Fibroblast of lung (primary cell): Measurements from ENCODE around the gene GOLGA1. TPM values are rescaled to one million over a fixed set of nuclear protein-coding genes. Genes with fewer than 3 reads are reported as not detected.

Source experiments
- DNase-seq, 2 donors: peaks; one replicate each; pipeline versions ENCODE4 v3.0.0 to v3.0.0-alpha.2; 2010; ENCODE audit warnings: low read depth in 2 of 2
- H2AFZ ChIP-seq: 2 replicates; pipeline ENCODE4 v1.5.1; 2012; ENCODE audit warnings: low read length, control low read depth, inconsistent platforms
- H3K27ac ChIP-seq: 2 replicates; pipeline ENCODE4 v1.5.1; 2011; ENCODE audit warnings: low read length, control low read depth; ENCODE audit not compliant: insufficient read depth
- H3K27me3 ChIP-seq: 2 replicates; pipeline ENCODE4 v1.5.1; 2011; ENCODE audit warnings: mild to moderate bottlenecking, low read length; ENCODE audit not compliant: control insufficient read depth, insufficient read depth
- H3K36me3 ChIP-seq: 2 replicates; pipeline ENCODE4 v1.5.1; 2011; ENCODE audit warnings: low read length; ENCODE audit not compliant: control insufficient read depth, insufficient read depth
- H3K4me1 ChIP-seq: 2 replicates; pipeline ENCODE4 v1.5.1; 2011; ENCODE audit warnings: low read length; ENCODE audit not compliant: control insufficient read depth, insufficient read depth; ENCODE audit errors: extremely low read depth
- H3K4me2 ChIP-seq: 2 replicates; pipeline ENCODE4 v1.5.1; 2011; ENCODE audit warnings: low read length, control low read depth; ENCODE audit not compliant: insufficient read depth; ENCODE audit errors: extremely low read depth
- H3K4me3 ChIP-seq, 4 experiments: fragments of 200-600 bp in 1 of 4; sonication (generic) in 1 of 4; replicated peaks in 1 of 4; 2 replicates each; pipeline ENCODE4 v1.5.1; 2011 to 2016; ENCODE audit warnings: low read length in 4 of 4, low read depth in 3 of 4, mild to moderate bottlenecking in 3 of 4, control low read depth in 2 of 4, inconsistent platforms in 1 of 4, mixed read lengths in 1 of 4; ENCODE audit not compliant: insufficient read depth in 1 of 4; ENCODE audit errors: control extremely low read depth in 1 of 4
- H3K79me2 ChIP-seq: 2 replicates; pipeline ENCODE4 v1.5.1; 2012; ENCODE audit warnings: mild to moderate bottlenecking, low read length, inconsistent platforms; ENCODE audit not compliant: control insufficient read depth, insufficient read depth
- H3K9ac ChIP-seq: 2 replicates; pipeline ENCODE4 v1.5.1; 2011; ENCODE audit warnings: mild to moderate bottlenecking, low read length, control low read depth; ENCODE audit not compliant: insufficient read depth
- H3K9me3 ChIP-seq: 2 replicates; pipeline ENCODE4 v1.5.1; 2012; ENCODE audit warnings: low read depth, low read length; ENCODE audit not compliant: control insufficient read depth, insufficient read depth
- H4K20me1 ChIP-seq: 2 replicates; pipeline ENCODE4 v1.5.1; 2011; ENCODE audit warnings: low read length; ENCODE audit not compliant: control insufficient read depth, insufficient read depth; ENCODE audit errors: extremely low read depth
- CTCF ChIP-seq, 2 donors: IDR thresholded peaks in 1 of 2; conservative IDR thresholded peaks in 1 of 2; 1 replicate in 1 of 2; 2 replicates in 1 of 2; pipeline ENCODE4 v1.5.1; 2011 to 2012; ENCODE audit warnings: low read length in 2 of 2, control low read depth in 1 of 2, inconsistent platforms in 1 of 2, low read depth in 1 of 2, mild to moderate bottlenecking in 1 of 2
- EZH2 ChIP-seq: IDR thresholded peaks from 2 replicates; pipeline ENCODE4 v1.5.1; 2012; ENCODE audit warnings: low read length, control low read depth, mild to moderate bottlenecking; ENCODE audit errors: missing control alignments
- polyA plus RNA-seq, 2 donors: library from polyadenylated mRNA; depleted of rRNA in 1 of 2; stranded (reverse) in 1 of 2; unstranded in 1 of 2; fragments of >200 nt; gene quantifications; 2 replicates each; pipeline ENCODE4 v1.2.1, GENCODE V29; 2011 to 2012; ENCODE audit warnings: missing spikeins in 1 of 2
- total RNA-seq: library from RNA; depleted of rRNA; stranded (reverse); fragments of >200 nt; gene quantifications from 2 replicates; pipeline ENCODE4 v1.2.1, GENCODE V29; 2014

Gene GOLGA1
- total and polyA plus RNA-seq, 2 donors (not counting 1 experiment from before 2014, with no cell fraction given), result 12.0 to 15.9 TPM

DNA sequence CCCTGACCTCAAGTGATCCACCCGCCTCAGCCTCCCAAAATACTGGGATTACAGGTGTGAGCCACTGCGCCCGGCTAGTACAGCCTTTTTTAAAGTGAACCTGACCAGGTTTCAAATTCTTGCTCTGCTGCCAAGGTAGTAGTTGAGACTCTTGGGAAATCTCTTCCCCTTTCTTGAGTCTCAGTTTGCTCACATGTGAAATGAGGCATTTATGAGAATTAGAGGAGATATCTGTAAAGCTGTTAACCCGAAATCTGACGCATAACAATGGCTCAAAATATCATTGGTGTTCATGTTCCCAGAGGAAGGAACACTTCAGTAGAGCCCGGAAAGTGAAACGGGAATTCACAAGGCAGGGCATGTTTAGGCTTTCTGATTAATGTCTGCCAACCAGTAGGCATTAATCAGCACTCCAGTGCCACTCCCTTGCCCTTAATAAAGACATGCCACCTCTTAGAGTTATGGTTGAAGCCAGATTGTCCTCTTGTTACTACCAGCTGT, 77.5 kb downstream of the GOLGA1 start:
- H3K79me2 ChIP-seq, result peaks cover 39% of the 10 kb centered on the region
- H4K20me1 ChIP-seq, result peaks cover 2% of the 10 kb centered on the region
- H3K4me3 ChIP-seq, result no peak overlapping the region
- DNase-seq, result no peak
- H3K4me2 ChIP-seq, result no peak overlapping the region
- no peak overlapping the region for H3K9ac ChIP-seq
- H3K27ac ChIP-seq, result no peak overlapping the region
- peaks cover 3% of the 10 kb centered on the region for H3K4me1 ChIP-seq
- H2AFZ ChIP-seq, result no peak overlapping the region
- H3K27me3 ChIP-seq, result no peaks in the 10 kb centered on the region
- H3K9me3 ChIP-seq, result no peaks in the 10 kb centered on the region
- H3K36me3 ChIP-seq, result peaks cover 23% of the 10 kb centered on the region
- TF ChIP-seq CTCF (conservative IDR thresholded peaks at IDR 0.05 in 1 of 2, IDR thresholded peaks at IDR 0.05 in 1 of 2; ENCODE audit: low read depth in 1 of 2, low read length in 2 of 2) (no peak), EZH2 (no peak)

DNA sequence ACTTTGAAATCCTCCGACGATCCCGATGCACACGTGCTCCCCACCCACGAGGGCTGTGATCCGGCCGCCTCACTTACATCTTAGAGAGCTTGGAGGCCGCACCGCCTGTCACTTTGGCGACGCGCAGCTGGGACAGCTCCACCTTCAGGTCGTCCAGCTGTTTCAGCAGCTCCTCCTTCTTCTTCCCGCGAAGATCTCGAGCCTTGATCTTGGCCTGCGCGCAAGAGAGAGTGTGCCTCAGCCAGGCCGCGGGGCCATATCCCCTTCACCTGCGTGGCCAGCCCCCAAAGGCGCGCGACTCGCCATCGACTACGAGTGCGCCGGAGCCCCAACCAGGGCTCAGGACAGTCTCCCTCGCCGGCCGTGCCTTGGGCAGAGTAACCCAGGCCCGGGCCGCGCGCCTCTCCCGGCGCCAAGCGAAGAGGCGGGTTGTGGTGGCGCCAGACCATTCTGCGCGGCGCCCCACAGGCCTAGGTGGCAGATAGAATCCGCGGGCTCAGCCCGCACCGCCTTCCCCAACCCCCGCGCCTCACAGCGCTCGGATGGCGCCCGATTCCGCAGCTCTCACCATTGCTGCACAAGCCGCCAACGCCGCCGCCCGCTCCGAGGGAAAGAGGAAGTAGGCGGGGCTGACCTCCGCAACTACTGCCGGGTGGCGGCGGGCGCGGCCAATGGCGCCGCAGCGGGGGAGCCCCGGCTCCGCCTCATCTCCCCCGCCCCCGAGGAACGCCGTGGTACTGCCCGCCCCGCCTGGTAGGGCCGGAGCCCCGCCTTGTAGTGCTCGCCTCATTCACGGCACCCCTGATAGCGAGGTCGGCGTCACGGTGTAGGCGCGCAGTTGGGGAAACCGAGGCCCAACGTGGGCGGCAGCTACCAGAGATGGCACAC, 79.3 kb downstream of the GOLGA1 start, which contains the start of the genes ARPC5L and RPL35:
Gene ARPC5L, plus strand, starts transcription at position 789 of the 888 bp plus-strand sequence. CDS start 7,161 bp downstream, outside the sequence.
Gene RPL35, minus strand, starts transcription at position 616 of the 888 bp plus-strand sequence. Its CDS starts 45 bp downstream, at position 571.
- Histone ChIP-seq H3K27me3 (no peaks in the 10 kb centered on the region), H3K27ac (peak within 1 kb of the TSS; percentile 93), H3K36me3 (peaks cover 36% of the 10 kb centered on the region), H2AFZ (peak within 1 kb of the TSS; percentile 100), H3K9ac (peak within 1 kb of the TSS; percentile 98), H3K4me2 (peak within 1 kb of the TSS; percentile 99), H4K20me1 (peaks cover 4% of the 10 kb centered on the region), H3K4me1 (peaks cover 3% of the 10 kb centered on the region), H3K79me2 (peaks cover 36% of the 10 kb centered on the region), H3K9me3 (no peaks in the 10 kb centered on the region), H3K4me3 (peak within 1 kb of the TSS; percentile 87 to 99 (median 96))
- peak; percentile 91 to 92 for DNase-seq
- TF ChIP-seq EZH2 (no peak), CTCF (conservative IDR thresholded peaks at IDR 0.05 in 1 of 2, IDR thresholded peaks at IDR 0.05 in 1 of 2; ENCODE audit: low read depth in 1 of 2, low read length in 2 of 2) (peak in 1 of 2 donors; percentile 17)
